Mononuclear cell (primary cell): ENCODE results near the gene SDF2L1. TPM values are rescaled to one million over a fixed set of nuclear protein-coding genes. Genes with fewer than 3 reads are reported as not detected.

Experiments used
- H3K27me3 ChIP-seq: 2 replicates; pipeline ENCODE4 v1.6.0; 2011; ENCODE audit warnings: low read length, control low read depth; ENCODE audit not compliant: insufficient read depth
- H3K4me1 ChIP-seq: 2 replicates; pipeline ENCODE4 v1.5.1; 2011; ENCODE audit warnings: mild to moderate bottlenecking, low read length, control low read depth; ENCODE audit not compliant: insufficient read depth
- H3K4me3 ChIP-seq: 2 replicates; pipeline ENCODE4 v1.5.1; 2011; ENCODE audit warnings: mild to moderate bottlenecking, low read length, moderate library complexity
- H3K9me3 ChIP-seq: 2 replicates; pipeline ENCODE4 v1.5.1; 2011; ENCODE audit warnings: low read depth, mild to moderate bottlenecking, control low read depth, low read length
- total RNA-seq: library from RNA; depleted of rRNA; stranded (reverse); fragments of >200 nt; gene quantifications from one replicate; pipeline ENCODE4 v1.2.3, GENCODE V29; 2012

SDF2L1 gene
- total RNA-seq, 1 donor: 10.0 TPM

- Histone ChIP-seq H3K9me3 (no peaks in the 10 kb centered on the region), H3K4me3 (no peak overlapping the region), H3K27me3 (no peaks in the 10 kb centered on the region), H3K4me1 (no peaks in the 10 kb centered on the region)
Measured at GRCh38 chr22:21679383-21679782, 37.3 kb downstream of the SDF2L1 start.

- Histone ChIP-seq H3K4me3 (no peak overlapping the region), H3K27me3 (no peaks in the 10 kb centered on the region), H3K9me3 (no peaks in the 10 kb centered on the region), H3K4me1 (no peaks in the 10 kb centered on the region)
Measured at GRCh38 chr22:21680830-21681565, 38.9 kb downstream of the SDF2L1 start.

- H3K9me3 ChIP-seq: no peaks in the 10 kb centered on the region
- H3K4me1 ChIP-seq: no peaks in the 10 kb centered on the region
- no peak overlapping the region for H3K4me3 ChIP-seq
- no peaks in the 10 kb centered on the region for H3K27me3 ChIP-seq
Measured at GRCh38 chr22:21681566-21682370, 39.7 kb downstream of the SDF2L1 start.

GRCh38 chr22:21682385-21683175 lies 40.5 kb downstream of the SDF2L1 start:
- Histone ChIP-seq H3K9me3 (no peaks in the 10 kb centered on the region), H3K4me3 (no peak overlapping the region), H3K27me3 (no peaks in the 10 kb centered on the region), H3K4me1 (no peaks in the 10 kb centered on the region)

GRCh38 chr22:21683401-21683811 lies 41.3 kb downstream of the SDF2L1 start:
- no peaks in the 10 kb centered on the region for H3K9me3 ChIP-seq
- H3K27me3 ChIP-seq: no peaks in the 10 kb centered on the region
- no peak overlapping the region for H3K4me3 ChIP-seq
- H3K4me1 ChIP-seq: no peaks in the 10 kb centered on the region

- Histone ChIP-seq H3K27me3 (no peaks in the 10 kb centered on the region), H3K4me1 (no peaks in the 10 kb centered on the region), H3K4me3 (no peak overlapping the region), H3K9me3 (no peaks in the 10 kb centered on the region)
Measured at GRCh38 chr22:21684492-21685163, 42.5 kb downstream of the SDF2L1 start.

- no peaks in the 10 kb centered on the region for H3K4me1 ChIP-seq
- no peaks in the 10 kb centered on the region for H3K27me3 ChIP-seq
Measured at GRCh38 chr22:21685164-21685513, 43.0 kb downstream of the SDF2L1 start.

GRCh38 chr22:21686193-21686608 lies 44.1 kb downstream of the SDF2L1 start:
- H3K27me3 ChIP-seq: no peaks in the 10 kb centered on the region
- no peak overlapping the region for H3K4me3 ChIP-seq
- no peaks in the 10 kb centered on the region for H3K4me1 ChIP-seq
- no peaks in the 10 kb centered on the region for H3K9me3 ChIP-seq

More at GRCh38 chr22:21685164-21685513, 43.0 kb downstream of the SDF2L1 start:
- H3K9me3 ChIP-seq: no peaks in the 10 kb centered on the region
- H3K4me3 ChIP-seq: no peak overlapping the region

GRCh38 chr22:21686634-21687393 lies 44.7 kb downstream of the SDF2L1 start:
- H3K4me1 ChIP-seq: no peaks in the 10 kb centered on the region
- H3K27me3 ChIP-seq: no peaks in the 10 kb centered on the region
- H3K4me3 ChIP-seq: no peak overlapping the region
- H3K9me3 ChIP-seq: no peaks in the 10 kb centered on the region

GRCh38 chr22:21687685-21688259 lies 45.7 kb downstream of the SDF2L1 start:
- no peaks in the 10 kb centered on the region for H3K4me1 ChIP-seq
- no peaks in the 10 kb centered on the region for H3K27me3 ChIP-seq
- H3K4me3 ChIP-seq: no peak overlapping the region
- H3K9me3 ChIP-seq: no peaks in the 10 kb centered on the region

- Histone ChIP-seq H3K4me3 (no peak overlapping the region), H3K27me3 (no peaks in the 10 kb centered on the region)
Measured at GRCh38 chr22:21688341-21688705, 46.2 kb downstream of the SDF2L1 start.

GRCh38 chr22:21688706-21689381 lies 46.7 kb downstream of the SDF2L1 start:
- H3K9me3 ChIP-seq: no peaks in the 10 kb centered on the region
- H3K4me3 ChIP-seq: no peak overlapping the region
- no peaks in the 10 kb centered on the region for H3K27me3 ChIP-seq
- H3K4me1 ChIP-seq: no peaks in the 10 kb centered on the region

More at GRCh38 chr22:21688341-21688705, 46.2 kb downstream of the SDF2L1 start:
- no peaks in the 10 kb centered on the region for H3K4me1 ChIP-seq
- no peaks in the 10 kb centered on the region for H3K9me3 ChIP-seq

GRCh38 chr22:21690401-21690801 lies 48.3 kb downstream of the SDF2L1 start:
- Histone ChIP-seq H3K4me3 (no peak overlapping the region), H3K4me1 (no peaks in the 10 kb centered on the region), H3K27me3 (no peaks in the 10 kb centered on the region), H3K9me3 (no peaks in the 10 kb centered on the region)
